ENCODE measurements around the gene OBI1. TPM values are rescaled to one million over a fixed set of nuclear protein-coding genes. Genes with fewer than 3 reads are reported as not detected.
A peak's percentile ranks its signal among the peaks of the same experiment; 100 is the strongest.

OBI1 gene
- total and polyA plus RNA-seq, 2 donors (not counting 1 experiment from before 2014, with no cell fraction given), result 10.2 to 11.4 TPM

- no peak overlapping the region for H3K4me3 ChIP-seq (replicated peaks in 1 of 4; ENCODE audit: control extremely low read depth in 1 of 4, insufficient read depth in 1 of 4, low read depth in 3 of 4, low read length in 4 of 4)
- DNase-seq (ENCODE audit: low read depth in 2 of 2), result peak in 1 of 2 donors; percentile 8
- H3K9ac ChIP-seq (ENCODE audit: insufficient read depth, low read length), result no peak overlapping the region
- no peaks in the 10 kb centered on the region for H3K79me2 ChIP-seq (ENCODE audit: control insufficient read depth, insufficient read depth, low read length)
- no peak overlapping the region for H2AFZ ChIP-seq (ENCODE audit: low read length)
- no peak overlapping the region for H3K27ac ChIP-seq (ENCODE audit: insufficient read depth, low read length)
- peaks cover 2% of the 10 kb centered on the region for H4K20me1 ChIP-seq (ENCODE audit: control insufficient read depth, extremely low read depth, insufficient read depth, low read length)
- no peaks in the 10 kb centered on the region for H3K4me1 ChIP-seq (ENCODE audit: control insufficient read depth, extremely low read depth, insufficient read depth, low read length)
- H3K4me2 ChIP-seq (ENCODE audit: extremely low read depth, insufficient read depth, low read length), result no peak overlapping the region
- no peaks in the 10 kb centered on the region for H3K36me3 ChIP-seq (ENCODE audit: control insufficient read depth, insufficient read depth, low read length)
- peaks cover 79% of the 10 kb centered on the region for H3K27me3 ChIP-seq (ENCODE audit: control insufficient read depth, insufficient read depth, low read length)
- no peak for TF ChIP-seq CTCF (conservative IDR thresholded peaks at IDR 0.05 in 1 of 2, IDR thresholded peaks at IDR 0.05 in 1 of 2; ENCODE audit: low read depth in 1 of 2, low read length in 2 of 2)
- TF ChIP-seq EZH2 (IDR thresholded peaks at IDR 0.05; ENCODE audit: low read length, missing control alignments), result no peak
- no peaks in the 10 kb centered on the region for H3K9me3 ChIP-seq (ENCODE audit: control insufficient read depth, insufficient read depth, low read depth, low read length)
Observed at GRCh38 chr13:78596399-78596735, 62.6 kb downstream of the OBI1 start.

- TF ChIP-seq CTCF (conservative IDR thresholded peaks at IDR 0.05 in 1 of 2, IDR thresholded peaks at IDR 0.05 in 1 of 2; ENCODE audit: low read depth in 1 of 2, low read length in 2 of 2), result no peak
- TF ChIP-seq EZH2 (IDR thresholded peaks at IDR 0.05; ENCODE audit: low read length, missing control alignments), result peak; percentile 52
- Histone ChIP-seq H3K36me3 (ENCODE audit: control insufficient read depth, insufficient read depth, low read length) (no peaks in the 10 kb centered on the region), H3K9me3 (ENCODE audit: control insufficient read depth, insufficient read depth, low read depth, low read length) (no peaks in the 10 kb centered on the region), H3K4me2 (ENCODE audit: extremely low read depth, insufficient read depth, low read length) (no peak overlapping the region), H3K27me3 (ENCODE audit: control insufficient read depth, insufficient read depth, low read length) (peaks cover 75% of the 10 kb centered on the region), H3K4me1 (ENCODE audit: control insufficient read depth, extremely low read depth, insufficient read depth, low read length) (no peaks in the 10 kb centered on the region), H2AFZ (ENCODE audit: low read length) (no peak overlapping the region), H4K20me1 (ENCODE audit: control insufficient read depth, extremely low read depth, insufficient read depth, low read length) (peaks cover 2% of the 10 kb centered on the region), H3K4me3 (replicated peaks in 1 of 4; ENCODE audit: control extremely low read depth in 1 of 4, insufficient read depth in 1 of 4, low read depth in 3 of 4, low read length in 4 of 4) (no peak overlapping the region), H3K9ac (ENCODE audit: insufficient read depth, low read length) (no peak overlapping the region), H3K27ac (ENCODE audit: insufficient read depth, low read length) (no peak overlapping the region), H3K79me2 (ENCODE audit: control insufficient read depth, insufficient read depth, low read length) (no peaks in the 10 kb centered on the region)
- DNase-seq (ENCODE audit: low read depth in 2 of 2), result peak in 1 of 2 donors; percentile 11
Observed at GRCh38 chr13:78595495-78596398, 63.2 kb downstream of the OBI1 start.

GRCh38 chr13:78594456-78594975, 64.4 kb downstream of the OBI1 start:
- Histone ChIP-seq H2AFZ (ENCODE audit: low read length) (no peak overlapping the region), H4K20me1 (ENCODE audit: control insufficient read depth, extremely low read depth, insufficient read depth, low read length) (peaks cover under 1% of the 10 kb centered on the region), H3K27me3 (ENCODE audit: control insufficient read depth, insufficient read depth, low read length) (peaks cover 63% of the 10 kb centered on the region), H3K27ac (ENCODE audit: insufficient read depth, low read length) (no peak overlapping the region), H3K36me3 (ENCODE audit: control insufficient read depth, insufficient read depth, low read length) (no peaks in the 10 kb centered on the region), H3K79me2 (ENCODE audit: control insufficient read depth, insufficient read depth, low read length) (no peaks in the 10 kb centered on the region), H3K9ac (ENCODE audit: insufficient read depth, low read length) (no peak overlapping the region), H3K4me1 (ENCODE audit: control insufficient read depth, extremely low read depth, insufficient read depth, low read length) (no peaks in the 10 kb centered on the region), H3K4me3 (replicated peaks in 1 of 4; ENCODE audit: control extremely low read depth in 1 of 4, insufficient read depth in 1 of 4, low read depth in 3 of 4, low read length in 4 of 4) (no peak overlapping the region), H3K9me3 (ENCODE audit: control insufficient read depth, insufficient read depth, low read depth, low read length) (no peaks in the 10 kb centered on the region), H3K4me2 (ENCODE audit: extremely low read depth, insufficient read depth, low read length) (no peak overlapping the region)
- no peak for TF ChIP-seq EZH2 (IDR thresholded peaks at IDR 0.05; ENCODE audit: low read length, missing control alignments)
- no peak for TF ChIP-seq CTCF (conservative IDR thresholded peaks at IDR 0.05 in 1 of 2, IDR thresholded peaks at IDR 0.05 in 1 of 2; ENCODE audit: low read depth in 1 of 2, low read length in 2 of 2)
- DNase-seq (ENCODE audit: low read depth in 2 of 2), result no peak
